Transverse colon (tissue), 3 donors: ENCODE measurements around the gene PTK7.

ENCODE experiments used
- CTCF ChIP-seq, 5 experiments: fragments of 200-600 bp in 3 of 5; fragments of 450-650 bp in 2 of 5; sonication (generic) in 3 of 5; IDR thresholded peaks; 1 replicate in 2 of 5; 2 replicates in 3 of 5; pipeline ENCODE4 v1.5.1; 2016 to 2017; ENCODE audit warnings: antibody characterized with exemption in 5 of 5, inconsistent platforms in 3 of 5, mild to moderate bottlenecking in 2 of 5, moderate library complexity in 1 of 5
- EP300 ChIP-seq: sonication (generic); formaldehyde crosslinking; IDR thresholded peaks from one replicate; pipeline ENCODE4 v1.6.1; 2017; ENCODE audit warnings: antibody characterized with exemption, low read depth

- TF ChIP-seq EP300 = no peak
- TF ChIP-seq CTCF (IDR thresholded peaks at IDR 0.05) = no peak
These were observed 104.9 kb downstream of the PTK7 start for GRCh38 chr6:43180985-43181384.
